ENCODE data around the gene PPP1R18. TPM values are rescaled to one million over a fixed set of nuclear protein-coding genes. Genes with fewer than 3 reads are reported as not detected.

Gene PPP1R18
- total RNA-seq, 1 donor from 2014 or later, result 129 TPM

GRCh38 chr6:30689985-30690384 lies 3.5 kb upstream of the PPP1R18 start:
- Histone ChIP-seq H3K4me3 (ENCODE audit: low read depth, low read length) (peak overlapping the region; percentile 85), H3K27me3 (ENCODE audit: control insufficient read depth, insufficient read depth, low read length) (no peaks in the 10 kb centered on the region), H3K36me3 (ENCODE audit: control insufficient read depth, insufficient read depth, low read length) (no peaks in the 10 kb centered on the region)
- no peak for DNase-seq (ENCODE audit: low read depth)
- TF ChIP-seq CTCF (IDR thresholded peaks at IDR 0.05; ENCODE audit: insufficient read depth, low read length, poor library complexity, severe bottlenecking), result no peak

- H3K36me3 ChIP-seq (ENCODE audit: control insufficient read depth, insufficient read depth, low read length), result peaks cover 1% of the 10 kb centered on the region
- H3K27me3 ChIP-seq (ENCODE audit: control insufficient read depth, insufficient read depth, low read length), result no peaks in the 10 kb centered on the region
- no peak for DNase-seq (ENCODE audit: low read depth)
- no peak for TF ChIP-seq CTCF (IDR thresholded peaks at IDR 0.05; ENCODE audit: insufficient read depth, low read length, poor library complexity, severe bottlenecking)
- no peak overlapping the region for H3K4me3 ChIP-seq (ENCODE audit: low read depth, low read length)
Measured at GRCh38 chr6:30689022-30689865, 2.8 kb upstream of the PPP1R18 start.

GRCh38 chr6:30688569-30688968 lies 2.1 kb upstream of the PPP1R18 start:
- no peak for TF ChIP-seq CTCF (IDR thresholded peaks at IDR 0.05; ENCODE audit: insufficient read depth, low read length, poor library complexity, severe bottlenecking)
- H3K4me3 ChIP-seq (ENCODE audit: low read depth, low read length), result peak overlapping the region; percentile 85
- no peak for DNase-seq (ENCODE audit: low read depth)
- peaks cover 1% of the 10 kb centered on the region for H3K36me3 ChIP-seq (ENCODE audit: control insufficient read depth, insufficient read depth, low read length)
- H3K27me3 ChIP-seq (ENCODE audit: control insufficient read depth, insufficient read depth, low read length), result no peaks in the 10 kb centered on the region

GRCh38 chr6:30687659-30688431 lies 1.4 kb upstream of the PPP1R18 start:
- Histone ChIP-seq H3K36me3 (ENCODE audit: control insufficient read depth, insufficient read depth, low read length) (peaks cover 1% of the 10 kb centered on the region), H3K4me3 (ENCODE audit: low read depth, low read length) (peak overlapping the region; percentile 85), H3K27me3 (ENCODE audit: control insufficient read depth, insufficient read depth, low read length) (no peaks in the 10 kb centered on the region)
- peak; percentile 23 for TF ChIP-seq CTCF (IDR thresholded peaks at IDR 0.05; ENCODE audit: insufficient read depth, low read length, poor library complexity, severe bottlenecking)
- no peak for DNase-seq (ENCODE audit: low read depth)

- DNase-seq (ENCODE audit: low read depth), result peak; percentile 86
- no peak for TF ChIP-seq CTCF (IDR thresholded peaks at IDR 0.05; ENCODE audit: insufficient read depth, low read length, poor library complexity, severe bottlenecking)
- Histone ChIP-seq H3K27me3 (ENCODE audit: control insufficient read depth, insufficient read depth, low read length) (no peaks in the 10 kb centered on the region), H3K4me3 (ENCODE audit: low read depth, low read length) (peak overlapping the region; percentile 85), H3K36me3 (ENCODE audit: control insufficient read depth, insufficient read depth, low read length) (peaks cover 1% of the 10 kb centered on the region)
Measured at GRCh38 chr6:30686908-30687658, 638 bp upstream of the PPP1R18 start.

Measured in kidney epithelial cell (primary cell).